ENCODE results near the gene RHO.

RHO gene

GRCh38 chr3:129582799-129583198, 54.4 kb downstream of the RHO start:
- H3K18ac ChIP-seq (ENCODE audit: low read length): no peak overlapping the region
- H3K27ac ChIP-seq (ENCODE audit: low read depth, low read length): no peak overlapping the region
- H2BK120ac ChIP-seq (ENCODE audit: low read depth, low read length): no peak overlapping the region
- no peaks in the 10 kb centered on the region for H3K27me3 ChIP-seq (ENCODE audit: insufficient read depth, low read length, poor library complexity)
- no peak overlapping the region for H4K8ac ChIP-seq (ENCODE audit: low read depth, low read length)
- H3K4me1 ChIP-seq (ENCODE audit: control insufficient read depth, low read depth, low read length): no peaks in the 10 kb centered on the region
- DNase-seq: no peak
- no peak overlapping the region for H3K4me2 ChIP-seq (ENCODE audit: low read length)
- H3K79me1 ChIP-seq (ENCODE audit: low read length): no peaks in the 10 kb centered on the region
- H3K9ac ChIP-seq (ENCODE audit: low read length): no peak overlapping the region
- no peaks in the 10 kb centered on the region for H3K79me2 ChIP-seq (ENCODE audit: control insufficient read depth, insufficient read depth, low read length)
- H3K4ac ChIP-seq (ENCODE audit: low read depth, low read length): no peak overlapping the region
- no peak overlapping the region for H2BK5ac ChIP-seq (ENCODE audit: low read length)
- no peak overlapping the region for H2BK15ac ChIP-seq (replicated peaks; ENCODE audit: low read depth)
- WGBS (ENCODE audit: extremely low coverage, insufficient coverage, low lambda C conversion rate): no CpG with 5 or more reads among the region's 5 CpGs
- peaks cover 5% of the 10 kb centered on the region for H3K36me3 ChIP-seq (ENCODE audit: control insufficient read depth, insufficient read depth, low read length)
- no peak overlapping the region for H4K5ac ChIP-seq (ENCODE audit: low read length)
- H3K4me3 ChIP-seq (ENCODE audit: low read length): no peak overlapping the region
- no peak overlapping the region for H3K23ac ChIP-seq (ENCODE audit: low read length)
- no peak overlapping the region for H3K56ac ChIP-seq (ENCODE audit: low read length)
- H2AK5ac ChIP-seq (ENCODE audit: low read length): no peak overlapping the region

GRCh38 chr3:129583289-129583688, 54.9 kb downstream of the RHO start:
- Histone ChIP-seq H3K56ac (ENCODE audit: low read length) (no peak overlapping the region), H3K79me2 (ENCODE audit: control insufficient read depth, insufficient read depth, low read length) (no peaks in the 10 kb centered on the region), H2AK5ac (ENCODE audit: low read length) (no peak overlapping the region), H3K36me3 (ENCODE audit: control insufficient read depth, insufficient read depth, low read length) (peaks cover 3% of the 10 kb centered on the region), H3K4me3 (ENCODE audit: low read length) (no peak overlapping the region), H3K18ac (ENCODE audit: low read length) (no peak overlapping the region), H3K23ac (ENCODE audit: low read length) (no peak overlapping the region), H3K4ac (ENCODE audit: low read depth, low read length) (no peak overlapping the region), H3K27ac (ENCODE audit: low read depth, low read length) (no peak overlapping the region), H3K27me3 (ENCODE audit: insufficient read depth, low read length, poor library complexity) (no peaks in the 10 kb centered on the region), H4K8ac (ENCODE audit: low read depth, low read length) (no peak overlapping the region), H2BK15ac (replicated peaks; ENCODE audit: low read depth) (no peak overlapping the region), H4K5ac (ENCODE audit: low read length) (no peak overlapping the region), H3K4me2 (ENCODE audit: low read length) (no peak overlapping the region), H2BK5ac (ENCODE audit: low read length) (no peak overlapping the region), H2BK120ac (ENCODE audit: low read depth, low read length) (no peak overlapping the region), H3K9ac (ENCODE audit: low read length) (no peak overlapping the region), H3K4me1 (ENCODE audit: control insufficient read depth, low read depth, low read length) (no peaks in the 10 kb centered on the region), H3K79me1 (ENCODE audit: low read length) (no peaks in the 10 kb centered on the region)
- WGBS (ENCODE audit: extremely low coverage, insufficient coverage, low lambda C conversion rate): no CpG with 5 or more reads among the region's 9 CpGs
- no peak for DNase-seq

GRCh38 chr3:129584631-129585030, 56.2 kb downstream of the RHO start:
- Histone ChIP-seq H3K4me2 (ENCODE audit: low read length) (no peak overlapping the region), H2BK120ac (ENCODE audit: low read depth, low read length) (no peak overlapping the region), H2BK15ac (replicated peaks; ENCODE audit: low read depth) (no peak overlapping the region), H3K56ac (ENCODE audit: low read length) (no peak overlapping the region), H3K23ac (ENCODE audit: low read length) (no peak overlapping the region), H3K4me3 (ENCODE audit: low read length) (no peak overlapping the region), H3K79me1 (ENCODE audit: low read length) (no peaks in the 10 kb centered on the region), H3K18ac (ENCODE audit: low read length) (no peak overlapping the region), H2AK5ac (ENCODE audit: low read length) (no peak overlapping the region), H2BK5ac (ENCODE audit: low read length) (no peak overlapping the region), H3K4me1 (ENCODE audit: control insufficient read depth, low read depth, low read length) (no peaks in the 10 kb centered on the region), H3K27me3 (ENCODE audit: insufficient read depth, low read length, poor library complexity) (no peaks in the 10 kb centered on the region), H3K27ac (ENCODE audit: low read depth, low read length) (no peak overlapping the region), H3K4ac (ENCODE audit: low read depth, low read length) (no peak overlapping the region), H3K9ac (ENCODE audit: low read length) (no peak overlapping the region), H3K36me3 (ENCODE audit: control insufficient read depth, insufficient read depth, low read length) (peaks cover 3% of the 10 kb centered on the region), H4K8ac (ENCODE audit: low read depth, low read length) (no peak overlapping the region), H4K5ac (ENCODE audit: low read length) (no peak overlapping the region), H3K79me2 (ENCODE audit: control insufficient read depth, insufficient read depth, low read length) (no peaks in the 10 kb centered on the region)
- no CpG with 5 or more reads among the region's 3 CpGs for WGBS (ENCODE audit: extremely low coverage, insufficient coverage, low lambda C conversion rate)
- no peak for DNase-seq
